ENCODE data around the gene ZC3H10.
A peak's percentile ranks its signal among the peaks of the same experiment; 100 is the strongest.

ZC3H10 gene

GRCh38 chr12:56119361-56119796, 1.3 kb downstream of the ZC3H10 start:
- H3F3A ChIP-seq (ENCODE audit: control insufficient read depth, insufficient read depth) = peaks cover 41% of the 10 kb centered on the region
- peak overlapping the region; percentile 80 for H3K27ac ChIP-seq (ENCODE audit: low read depth, low read length)
- no peaks in the 10 kb centered on the region for H3K9me2 ChIP-seq (replicated peaks; ENCODE audit: control insufficient read depth, low read length)
- H3K4me1 ChIP-seq (ENCODE audit: control insufficient read depth, low read length) = peaks cover 33% of the 10 kb centered on the region
- H3K4me3 ChIP-seq (ENCODE audit: low read length) = peak overlapping the region; percentile 82
- peak overlapping the region; percentile 99 for H3K4me2 ChIP-seq (ENCODE audit: low read length)
- peaks cover 42% of the 10 kb centered on the region for H3K79me2 ChIP-seq (ENCODE audit: control insufficient read depth, low read length)
- no peaks in the 10 kb centered on the region for H3K9me3 ChIP-seq (ENCODE audit: control insufficient read depth, insufficient read depth, low read length)
- peaks cover 42% of the 10 kb centered on the region for H3K36me3 ChIP-seq (ENCODE audit: control insufficient read depth, low read length)
- H3K27me3 ChIP-seq (ENCODE audit: control insufficient read depth, low read length) = no peaks in the 10 kb centered on the region
- H4K20me1 ChIP-seq (ENCODE audit: control insufficient read depth, insufficient read depth, low read depth, low read length) = no peaks in the 10 kb centered on the region
- TF ChIP-seq EZH2phosphoT487 (IDR thresholded peaks at IDR 0.05; ENCODE audit: borderline replicate concordance, low read length) = no peak
- peak; percentile 81 for TF ChIP-seq CTCF (IDR thresholded peaks at IDR 0.05; ENCODE audit: low read depth, low read length, poor library complexity, severe bottlenecking)

GRCh38 chr12:56120158-56120846, 2.2 kb downstream of the ZC3H10 start:
- Histone ChIP-seq H3K4me3 (ENCODE audit: low read length) (peak overlapping the region; percentile 82), H3K9me2 (replicated peaks; ENCODE audit: control insufficient read depth, low read length) (no peaks in the 10 kb centered on the region), H3K9me3 (ENCODE audit: control insufficient read depth, insufficient read depth, low read length) (no peaks in the 10 kb centered on the region), H3F3A (ENCODE audit: control insufficient read depth, insufficient read depth) (peaks cover 36% of the 10 kb centered on the region), H4K20me1 (ENCODE audit: control insufficient read depth, insufficient read depth, low read depth, low read length) (no peaks in the 10 kb centered on the region), H3K79me2 (ENCODE audit: control insufficient read depth, low read length) (peaks cover 44% of the 10 kb centered on the region), H3K27me3 (ENCODE audit: control insufficient read depth, low read length) (no peaks in the 10 kb centered on the region), H3K4me1 (ENCODE audit: control insufficient read depth, low read length) (peaks cover 37% of the 10 kb centered on the region), H3K4me2 (ENCODE audit: low read length) (peak overlapping the region; percentile 99), H3K27ac (ENCODE audit: low read depth, low read length) (no peak overlapping the region), H3K36me3 (ENCODE audit: control insufficient read depth, low read length) (peaks cover 42% of the 10 kb centered on the region)
- TF ChIP-seq CTCF (IDR thresholded peaks at IDR 0.05; ENCODE audit: low read depth, low read length, poor library complexity, severe bottlenecking) = no peak
- no peak for TF ChIP-seq EZH2phosphoT487 (IDR thresholded peaks at IDR 0.05; ENCODE audit: borderline replicate concordance, low read length)

- Histone ChIP-seq H3K36me3 (ENCODE audit: control insufficient read depth, low read length) (peaks cover 42% of the 10 kb centered on the region), H3K27ac (ENCODE audit: low read depth, low read length) (no peak overlapping the region), H3K4me3 (ENCODE audit: low read length) (no peak overlapping the region)
Measured at GRCh38 chr12:56121204-56121870, 3.3 kb downstream of the ZC3H10 start.

More at GRCh38 chr12:56121204-56121870, 3.3 kb downstream of the ZC3H10 start:
- H3K79me2 ChIP-seq (ENCODE audit: control insufficient read depth, low read length) = peaks cover 46% of the 10 kb centered on the region
- no peaks in the 10 kb centered on the region for H3K9me2 ChIP-seq (replicated peaks; ENCODE audit: control insufficient read depth, low read length)
- H3K4me1 ChIP-seq (ENCODE audit: control insufficient read depth, low read length) = peaks cover 45% of the 10 kb centered on the region
- no peaks in the 10 kb centered on the region for H4K20me1 ChIP-seq (ENCODE audit: control insufficient read depth, insufficient read depth, low read depth, low read length)
- no peaks in the 10 kb centered on the region for H3K9me3 ChIP-seq (ENCODE audit: control insufficient read depth, insufficient read depth, low read length)
- TF ChIP-seq EZH2phosphoT487 (IDR thresholded peaks at IDR 0.05; ENCODE audit: borderline replicate concordance, low read length) (no peak), CTCF (IDR thresholded peaks at IDR 0.05; ENCODE audit: low read depth, low read length, poor library complexity, severe bottlenecking) (no peak)
- no peaks in the 10 kb centered on the region for H3K27me3 ChIP-seq (ENCODE audit: control insufficient read depth, low read length)
- no peak overlapping the region for H3K4me2 ChIP-seq (ENCODE audit: low read length)
- H3F3A ChIP-seq (ENCODE audit: control insufficient read depth, insufficient read depth) = peaks cover 35% of the 10 kb centered on the region
